Measurements from ENCODE around the gene MAML3. TPM values are rescaled to one million over a fixed set of nuclear protein-coding genes. Genes with fewer than 3 reads are reported as not detected.

The MAML3 gene
- total RNA-seq, 6 experiments from 2014 or later, result 1.2 to 1.9 (median 1.6) TPM

GRCh38 chr4:139985401-139985800, 168.6 kb downstream of the MAML3 start:
- no peak overlapping the region for H3K27ac Mint-ChIP-seq
- H3K36me3 Mint-ChIP-seq (ENCODE audit: low read depth), result no peaks in the 10 kb centered on the region
- H3K4me3 Mint-ChIP-seq, result no peak overlapping the region
- peaks cover 9% of the 10 kb centered on the region for H3K27me3 Mint-ChIP-seq (ENCODE audit: insufficient read depth)
- no peak for TF ChIP-seq CTCF (IDR thresholded peaks at IDR 0.05)
- H3K9me3 Mint-ChIP-seq, result no peaks in the 10 kb centered on the region
- DNase-seq, result no peak
- peaks cover 26% of the 10 kb centered on the region for H3K4me1 Mint-ChIP-seq (ENCODE audit: low read depth)

- DNase-seq, result no peak
- no peaks in the 10 kb centered on the region for H3K9me3 Mint-ChIP-seq
- H3K27ac Mint-ChIP-seq, result no peak overlapping the region
- peaks cover 9% of the 10 kb centered on the region for H3K27me3 Mint-ChIP-seq (ENCODE audit: insufficient read depth)
- H3K4me3 Mint-ChIP-seq, result no peak overlapping the region
- H3K4me1 Mint-ChIP-seq (ENCODE audit: low read depth), result peaks cover 21% of the 10 kb centered on the region
- no peak for TF ChIP-seq CTCF (IDR thresholded peaks at IDR 0.05)
- H3K36me3 Mint-ChIP-seq (ENCODE audit: low read depth), result no peaks in the 10 kb centered on the region
Observed at GRCh38 chr4:139984471-139984870, 169.5 kb downstream of the MAML3 start.

GRCh38 chr4:139978692-139979091, 175.3 kb downstream of the MAML3 start:
- H3K4me3 Mint-ChIP-seq, result no peak overlapping the region
- no peaks in the 10 kb centered on the region for H3K9me3 Mint-ChIP-seq
- DNase-seq, result no peak
- peaks cover 2% of the 10 kb centered on the region for H3K27me3 Mint-ChIP-seq (ENCODE audit: insufficient read depth)
- H3K4me1 Mint-ChIP-seq (ENCODE audit: low read depth), result peaks cover 10% of the 10 kb centered on the region
- no peak for TF ChIP-seq CTCF (IDR thresholded peaks at IDR 0.05)
- H3K36me3 Mint-ChIP-seq (ENCODE audit: low read depth), result no peaks in the 10 kb centered on the region
- H3K27ac Mint-ChIP-seq, result no peak overlapping the region

GRCh38 chr4:139977838-139978609, 176.0 kb downstream of the MAML3 start:
- no peaks in the 10 kb centered on the region for H3K36me3 Mint-ChIP-seq (ENCODE audit: low read depth)
- peaks cover 10% of the 10 kb centered on the region for H3K4me1 Mint-ChIP-seq (ENCODE audit: low read depth)
- TF ChIP-seq CTCF (IDR thresholded peaks at IDR 0.05), result no peak
- H3K9me3 Mint-ChIP-seq, result no peaks in the 10 kb centered on the region
- peaks cover 2% of the 10 kb centered on the region for H3K27me3 Mint-ChIP-seq (ENCODE audit: insufficient read depth)
- DNase-seq, result no peak
- H3K27ac Mint-ChIP-seq, result no peak overlapping the region
- no peak overlapping the region for H3K4me3 Mint-ChIP-seq

- DNase-seq, result no peak
- no peaks in the 10 kb centered on the region for H3K9me3 Mint-ChIP-seq
- no peak for TF ChIP-seq CTCF (IDR thresholded peaks at IDR 0.05)
- H3K36me3 Mint-ChIP-seq (ENCODE audit: low read depth), result no peaks in the 10 kb centered on the region
- H3K27me3 Mint-ChIP-seq (ENCODE audit: insufficient read depth), result no peaks in the 10 kb centered on the region; the same call in 1 of the 2 replicates
- peak overlapping the region; percentile 14; the same call in 1 of the 2 replicates for H3K4me3 Mint-ChIP-seq
- H3K27ac Mint-ChIP-seq, result peak overlapping the region; percentile 19
- H3K4me1 Mint-ChIP-seq (ENCODE audit: low read depth), result peaks cover 10% of the 10 kb centered on the region
Observed at GRCh38 chr4:139975830-139976272, 178.1 kb downstream of the MAML3 start.

All from HFFc6 (cell line).